GM21447 (cell line): Measurements from ENCODE around the gene DIP2C.
"Not testable (repeated sequence)": the region's sequence is repeated elsewhere in the genome, so short reads cannot be mapped to it uniquely, and the experiment has no call there.

Source experiments
- ATAC-seq: cut with Tn5 transposase; IDR thresholded peaks from one replicate; pipeline ENCODE4 v1.9.1; 2021; ENCODE audit not compliant: unreplicated experiment

The DIP2C gene

GRCh38 chr10:404991-405390, 284.5 kb downstream of the DIP2C start:
- ATAC-seq, result no peak

- no peak for ATAC-seq
Observed at GRCh38 chr10:404346-404745, 285.1 kb downstream of the DIP2C start.

DNA sequence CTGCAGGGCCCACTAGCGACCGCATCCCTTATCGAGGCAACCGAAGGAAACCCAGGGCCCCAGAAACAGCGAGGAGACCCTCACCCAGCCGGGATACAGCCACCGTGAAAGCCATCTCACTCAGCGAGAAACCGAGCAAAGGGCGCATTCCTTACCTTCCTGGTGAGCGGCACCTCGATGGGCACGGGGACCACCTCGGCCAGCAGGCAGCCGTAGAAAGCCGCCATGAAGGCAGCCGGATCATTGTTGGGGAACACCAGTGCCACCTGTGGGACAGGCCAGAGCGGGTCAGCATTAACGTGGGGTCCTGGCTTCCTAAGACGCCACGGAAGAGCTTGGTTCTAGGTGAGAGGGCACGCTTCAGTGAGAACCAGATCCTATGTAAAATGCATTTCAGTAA, 290.5 kb downstream of the DIP2C start:
- ATAC-seq, result no peak

DNA sequence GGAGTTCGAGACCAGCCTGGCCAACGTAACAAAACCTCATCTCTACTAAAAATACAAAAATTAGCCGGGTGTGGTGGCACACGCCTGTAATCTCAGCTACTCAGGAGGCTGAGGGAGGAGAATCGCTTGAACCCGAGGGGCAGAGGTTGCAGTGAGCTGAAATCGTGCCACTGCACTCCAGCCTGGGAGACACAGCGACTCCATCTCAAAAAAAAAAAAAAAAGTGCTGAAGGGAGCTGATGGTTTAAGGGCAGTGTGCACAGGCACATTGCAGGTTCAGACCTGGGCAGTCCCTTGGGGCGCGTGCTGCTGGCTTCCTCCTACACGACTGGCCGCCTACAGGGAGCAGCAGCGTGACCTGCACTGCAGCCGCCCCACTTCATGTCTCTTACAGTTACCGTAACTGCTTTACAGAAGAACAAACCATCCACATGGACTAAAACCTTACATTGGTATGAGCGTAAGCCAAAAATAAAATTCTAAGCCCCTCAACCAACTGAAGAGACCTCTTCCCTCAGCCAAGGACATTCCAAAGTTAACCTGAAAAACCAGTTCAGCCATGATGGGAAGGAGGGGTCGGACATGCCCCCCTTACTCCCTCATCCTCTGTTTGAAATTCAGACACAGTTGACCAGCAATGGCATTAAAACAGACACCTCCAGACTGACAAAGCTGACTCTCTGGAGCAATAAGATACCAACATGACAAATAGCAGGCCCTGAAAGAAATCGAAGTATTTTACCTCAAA, 292.0 kb downstream of the DIP2C start:
- no peak for ATAC-seq

- no peak for ATAC-seq
Observed at GRCh38 chr10:396535-397220, 292.8 kb downstream of the DIP2C start.

DNA sequence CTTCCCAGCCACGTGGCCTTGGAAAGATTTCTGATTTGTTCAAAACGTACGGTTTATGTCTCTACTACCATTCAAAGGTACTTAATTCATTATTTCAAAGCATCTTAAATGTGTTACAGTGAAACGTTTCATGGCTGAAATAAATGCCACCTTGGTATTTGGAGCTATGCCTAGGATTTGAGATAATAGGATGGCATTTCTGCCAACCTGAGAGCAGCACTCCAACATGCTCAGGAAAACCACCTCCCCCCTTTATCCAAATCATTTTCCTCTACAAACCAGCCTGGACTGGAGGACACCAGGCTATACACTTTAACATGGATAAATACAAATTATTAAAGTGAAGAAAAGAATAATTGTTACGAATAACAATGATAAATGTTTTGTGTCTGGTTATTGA, 293.4 kb downstream of the DIP2C start:
- ATAC-seq, result no peak

GRCh38 chr10:395665-396064, 293.8 kb downstream of the DIP2C start:
- no peak for ATAC-seq

GRCh38 chr10:394439-395101, 294.9 kb downstream of the DIP2C start:
- not testable (repeated sequence) for ATAC-seq

DNA sequence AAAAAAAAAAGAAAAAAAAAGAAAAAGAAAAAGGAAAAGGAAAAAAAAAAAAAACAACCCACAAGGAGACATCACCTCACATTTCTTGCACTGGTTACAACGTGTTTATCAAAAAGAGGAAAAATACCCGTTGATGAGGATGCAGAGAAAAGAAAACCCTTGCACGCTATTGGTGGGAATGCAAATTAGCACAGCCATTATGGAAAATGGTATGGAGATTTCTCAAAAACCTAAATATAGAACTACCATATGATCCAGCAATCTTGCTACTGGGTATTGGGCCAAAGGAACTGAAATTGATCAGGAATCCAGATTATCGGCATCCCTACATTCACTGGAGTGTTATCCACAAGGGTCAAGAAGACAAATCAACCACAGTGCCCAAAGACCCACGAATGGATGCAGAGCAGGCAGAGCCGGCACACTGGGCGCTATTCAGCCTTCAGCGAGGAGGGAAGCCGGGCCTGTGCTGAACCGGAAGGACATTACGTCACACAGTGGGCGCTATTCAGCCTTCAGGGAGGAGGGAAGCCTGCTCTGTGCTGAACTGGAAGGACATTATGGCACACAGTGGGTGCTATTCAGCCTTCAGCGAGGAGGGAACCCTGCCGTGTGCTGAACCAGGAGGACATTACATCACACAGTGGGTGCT, 295.6 kb downstream of the DIP2C start:
- ATAC-seq, result no peak

GRCh38 chr10:393106-393745, 296.2 kb downstream of the DIP2C start:
- no peak for ATAC-seq

- no peak for ATAC-seq
Observed at GRCh38 chr10:392705-393037, 296.8 kb downstream of the DIP2C start.

- no peak for ATAC-seq
Observed at GRCh38 chr10:391847-392704, 297.4 kb downstream of the DIP2C start.

DNA sequence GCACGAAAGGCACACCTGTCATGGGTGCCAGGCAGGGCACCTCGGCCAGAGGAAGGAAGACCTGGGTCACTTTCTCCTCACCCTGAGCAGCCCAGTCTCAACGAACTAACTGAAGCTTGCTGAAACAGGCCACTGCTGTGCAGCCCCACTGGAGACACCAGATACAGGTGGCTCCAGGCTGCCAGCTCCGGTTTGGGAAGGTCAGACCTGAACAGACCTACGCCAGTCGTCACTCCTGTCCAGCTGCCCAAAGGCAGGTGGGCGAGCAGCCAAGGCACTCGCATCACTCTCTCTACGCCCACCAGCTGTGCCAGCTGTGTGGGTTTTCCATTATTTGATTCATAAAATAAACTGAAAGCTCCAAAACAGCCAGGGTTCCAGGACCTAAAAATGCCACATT, 298.2 kb downstream of the DIP2C start:
- no peak for ATAC-seq

- no peak for ATAC-seq
Observed at GRCh38 chr10:390449-391100, 298.9 kb downstream of the DIP2C start.

GRCh38 chr10:389836-390448, 299.5 kb downstream of the DIP2C start:
- ATAC-seq, result no peak

GRCh38 chr10:389261-389790, 300.1 kb downstream of the DIP2C start:
- ATAC-seq, result no peak

- ATAC-seq, result no peak
Observed at GRCh38 chr10:388661-389045, 300.8 kb downstream of the DIP2C start.

DNA sequence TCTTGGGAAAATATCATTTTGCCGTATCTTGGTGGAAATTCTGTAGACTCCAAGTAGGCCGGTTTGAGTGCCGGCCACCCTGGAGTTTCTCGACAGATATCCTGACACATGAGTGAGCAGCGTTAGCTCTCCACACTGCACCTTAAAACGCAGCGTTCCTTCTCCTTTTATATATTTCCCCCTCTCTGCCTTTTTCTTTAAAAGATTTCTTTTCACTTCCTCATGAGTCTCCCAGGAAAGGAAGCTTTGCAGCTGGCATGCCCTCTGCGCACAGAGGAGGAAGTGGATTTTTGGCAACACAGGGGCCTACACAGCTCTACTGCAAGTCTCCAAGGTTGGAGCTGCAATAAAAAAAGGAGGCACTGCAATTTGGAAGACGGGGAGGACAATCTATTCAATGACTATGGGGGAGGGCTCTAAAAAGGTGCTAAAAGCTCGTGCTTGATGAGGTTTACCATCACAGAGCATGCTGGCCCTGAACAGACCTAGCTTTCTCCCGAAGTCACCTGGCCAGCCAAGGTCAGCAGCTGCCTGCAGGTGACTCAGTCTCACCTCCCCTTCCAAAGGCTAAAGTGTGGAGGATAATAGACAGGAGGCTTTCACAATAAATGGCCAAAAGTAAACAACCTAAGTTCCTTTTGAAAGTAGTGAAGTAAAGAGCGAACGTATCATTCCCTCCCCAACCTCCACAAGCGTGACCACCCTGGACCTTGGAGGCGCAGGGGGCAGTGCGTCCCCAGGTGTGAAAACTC, 301.4 kb downstream of the DIP2C start:
- ATAC-seq, result no peak

DNA sequence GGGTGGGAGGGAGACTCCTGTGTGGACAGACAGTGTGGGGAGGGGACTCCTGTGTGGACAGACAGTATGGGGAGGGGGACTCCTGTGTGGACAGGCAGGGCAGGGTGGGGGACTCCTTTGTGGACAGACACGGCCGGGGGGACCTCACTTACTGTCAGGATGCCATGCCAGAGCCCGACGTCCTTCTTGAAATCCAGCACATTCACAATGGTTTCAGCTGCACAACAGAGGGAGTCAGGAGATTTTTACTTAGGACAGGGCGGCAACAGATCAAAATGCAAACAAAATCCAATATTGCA, 301.9 kb downstream of the DIP2C start:
- ATAC-seq, result no peak
